LNCAP (cell line): ENCODE results near the gene FNDC8.

Experiments
- CTCF ChIP-seq: fragments of 450-650 bp; IDR thresholded peaks from 2 replicates; pipeline ENCODE4 v1.5.1; 2017; ENCODE audit warnings: mild to moderate bottlenecking

Gene FNDC8

GRCh38 chr17:35127751-35128514, 6.5 kb downstream of the FNDC8 start:
- no peak for TF ChIP-seq CTCF

GRCh38 chr17:35129154-35129972, 7.9 kb downstream of the FNDC8 start:
- TF ChIP-seq CTCF = no peak

GRCh38 chr17:35129973-35130351, 8.5 kb downstream of the FNDC8 start:
- no peak for TF ChIP-seq CTCF

GRCh38 chr17:35130392-35130791, 9.0 kb downstream of the FNDC8 start:
- TF ChIP-seq CTCF = no peak

GRCh38 chr17:35132099-35132498, 10.7 kb downstream of the FNDC8 start:
- TF ChIP-seq CTCF = no peak

- no peak for TF ChIP-seq CTCF
Observed at GRCh38 chr17:35132816-35133550, 11.6 kb downstream of the FNDC8 start.

- no peak for TF ChIP-seq CTCF
Observed at GRCh38 chr17:35135322-35135721, 13.9 kb downstream of the FNDC8 start.
